Heart right ventricle (tissue), 16 donors: Measurements from ENCODE around the gene GATA1. TPM values are rescaled to one million over a fixed set of nuclear protein-coding genes. Genes with fewer than 3 reads are reported as not detected.
"Not testable (repeated sequence)": the region's sequence is repeated elsewhere in the genome, so short reads cannot be mapped to it uniquely, and the experiment has no call there.

Source experiments
- ATAC-seq, 8 donors: fragments of 200-7000 bp; cut with Tn5 transposase; one replicate each; pipeline ENCODE4 v1.9.1; 2020; ENCODE audit warnings: mild to moderate bottlenecking in 8 of 8, moderate library complexity in 8 of 8, moderate number of reproducible peaks in 1 of 8
- DNase-seq, 2 donors: peaks; one replicate each; pipeline ENCODE4 v3.0.0-alpha.2; 2020
- H3K27ac ChIP-seq, 10 donors: fragments of 200-600 bp; sonication (generic) in 2 of 10; one replicate each; pipeline versions ENCODE4 v1.5.0 to v1.8.0; 2020 to 2022; ENCODE audit warnings: mild to moderate bottlenecking in 3 of 10
- H3K27me3 ChIP-seq, 7 donors: fragments of 200-600 bp; one replicate each; pipeline ENCODE4 v1.8.0; 2021 to 2022; ENCODE audit warnings: mild to moderate bottlenecking in 2 of 7
- H3K36me3 ChIP-seq, 9 donors: fragments of 200-600 bp; sonication (generic) in 1 of 9; one replicate each; pipeline versions ENCODE4 v1.5.0 to v1.8.0; 2020 to 2022; ENCODE audit warnings: mild to moderate bottlenecking in 2 of 9
- H3K4me1 ChIP-seq, 9 donors: fragments of 200-600 bp; sonication (generic) in 1 of 9; one replicate each; pipeline versions ENCODE4 v1.5.0 to v1.8.0; 2020 to 2022; ENCODE audit warnings: mild to moderate bottlenecking in 4 of 9
- H3K4me3 ChIP-seq, 10 donors: fragments of 200-600 bp; sonication (generic) in 2 of 10; one replicate each; pipeline versions ENCODE4 v1.5.0 to v1.8.0; 2020 to 2022; ENCODE audit warnings: mild to moderate bottlenecking in 7 of 10, moderate library complexity in 2 of 10
- H3K9me3 ChIP-seq, 11 donors: fragments of 200-600 bp in 10 of 11; sonication (generic) in 2 of 11; one replicate each; pipeline versions ENCODE4 v1.5.0 to v1.8.0; 2013 to 2022; ENCODE audit warnings: mild to moderate bottlenecking in 2 of 11, control low read depth in 1 of 11, moderate library complexity in 1 of 11
- CTCF ChIP-seq, 9 donors: fragments of 200-600 bp; sonication (generic) in 2 of 9; IDR thresholded peaks; one replicate each; pipeline versions ENCODE4 v1.5.0 to v1.8.0; 2021 to 2022; ENCODE audit warnings: antibody characterized with exemption in 9 of 9, mild to moderate bottlenecking in 5 of 9, moderate library complexity in 1 of 9
- WGBS, 2 donors: extraction: QIAGEN DNeasy Blood & Tissue Kit; methylation state at CpG; one replicate each; pipeline ENCODE4 v1.1.7; 2013; ENCODE audit warnings: inconsistent platforms in 1 of 2; 5-methylcytosine and 5-hydroxymethylcytosine counted together
- intact Hi-C, 10 donors: fragments of 100-400 bp; cut with DNase I; formaldehyde crosslinking; loops; one replicate each; pipeline versions ENCODE4 v1.11.1 to v1.14.2; 2022
- polyA plus RNA-seq, 2 donors: library from polyadenylated mRNA; stranded (reverse); fragments of 200-250 nt; gene quantifications; one replicate each; pipeline ENCODE4 v1.2.3, GENCODE V29; 2013
- total RNA-seq, 10 donors: library from RNA; stranded (reverse); fragmentation: NEBNext Ultra II Directional in 3 of 10; extraction: Animal tissue kit (Norgen Biotek cat#: 25700) in 3 of 10; gene quantifications; one replicate each; pipeline versions ENCODE4 v1.2.1 to v1.2.4, GENCODE V29; 2021 to 2023
- donor health status: Arrhythmogenic right ventricular cardiomyopathy.
- donor health status: ischemic (EF 13 %, LVEDD 7.1; RV severe dilation, severe dysfunction).
- donor health status: healthy with polysubstance abuse.
- donor health status: DM: no; HTN: yes; CAD: no.
- donor health status: DM: no; HTN: no; CAD: no.
- donor health status: ischemic (EF 25% LVEDD 6.9; RV normal size, moderate dysfunction).
- donor health status: ischemic (EF 25% LVEDD 5.7; RV mildly dilated, moderate dysfunction).
- donor health status: healthy.
- donor health status: DM: yes; HTN: yes; CAD: no.
- donor health status: Ischemic cardiomyopathy.
- donor health status: ischemic (EF 35%, LVEDD 5.7; RV mildly dilated, moderate dysfunction).
- donor health status: nonischemic (EF 11% LVEDD 7.7; RV severe dilation, severe dysfunction).
- donor health status: DM: yes; HTN: yes; CAD: no.
- donor health status: PGD.
- donor health status: ischemic (EF 29% LVEDD 5.4; RV normal size, mild dysfunction).
- donor health status: nonischemic (EF 23%, LVEDD 6.1; RV moderate dilation, normal function).

Gene GATA1
- total and polyA plus RNA-seq, 12 donors = 0.07 to 0.25 (median 0.23) TPM; not detected in 9

- TF ChIP-seq CTCF (IDR thresholded peaks at IDR 0.05) = no peak
- Histone ChIP-seq H3K4me1 (no peaks in the 10 kb centered on the region), H3K27ac (no peak overlapping the region), H3K36me3 (peaks cover 0 to 72% (median 0%) of the 10 kb centered on the region in 9 donors), H3K9me3 (no peaks in the 10 kb centered on the region), H3K27me3 (no peaks in the 10 kb centered on the region), H3K4me3 (no peak overlapping the region)
- DNase-seq (no peak), ATAC-seq (peak in 1 of 8 donors; percentile 25)
- intact Hi-C loops = no loop called here
- 92 to 95% methylated on average over 15 to 18 of the region's 18 CpGs for WGBS, 2 donors
These were observed 29.8 kb downstream of the GATA1 start for GRCh38 chrX:48816014-48816810.

DNA sequence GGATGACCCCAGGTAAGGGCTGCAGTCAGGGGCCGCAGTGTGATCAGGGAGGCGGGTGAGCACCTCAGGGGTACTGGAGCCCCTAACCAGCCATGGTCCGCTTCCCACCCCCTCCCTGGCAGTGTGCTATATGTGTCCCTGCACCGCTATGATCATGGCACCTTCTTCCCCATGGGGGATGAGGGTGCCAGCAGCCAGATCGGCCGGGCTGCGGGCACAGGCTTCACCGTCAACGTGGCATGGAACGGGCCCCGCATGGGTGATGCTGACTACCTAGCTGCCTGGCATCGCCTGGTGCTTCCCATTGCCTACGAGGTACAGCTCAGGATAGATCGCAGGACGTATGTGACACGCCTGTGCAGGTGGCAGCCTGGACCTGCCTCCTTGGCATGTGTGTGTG lies 31.7 kb downstream of the GATA1 start:
- Histone ChIP-seq H3K36me3 (peaks cover 0 to 71% (median 0%) of the 10 kb centered on the region in 9 donors), H3K9me3 (no peaks in the 10 kb centered on the region), H3K4me1 (no peaks in the 10 kb centered on the region), H3K4me3 (no peak overlapping the region), H3K27me3 (no peaks in the 10 kb centered on the region), H3K27ac (no peak overlapping the region)
- TF ChIP-seq CTCF (IDR thresholded peaks at IDR 0.05) = no peak
- DNase-seq = no peak
- 93 to 98% methylated on average over 16 of the region's 16 CpGs for WGBS, 2 donors
- no peak for ATAC-seq
- intact Hi-C loops = no loop called here

DNA sequence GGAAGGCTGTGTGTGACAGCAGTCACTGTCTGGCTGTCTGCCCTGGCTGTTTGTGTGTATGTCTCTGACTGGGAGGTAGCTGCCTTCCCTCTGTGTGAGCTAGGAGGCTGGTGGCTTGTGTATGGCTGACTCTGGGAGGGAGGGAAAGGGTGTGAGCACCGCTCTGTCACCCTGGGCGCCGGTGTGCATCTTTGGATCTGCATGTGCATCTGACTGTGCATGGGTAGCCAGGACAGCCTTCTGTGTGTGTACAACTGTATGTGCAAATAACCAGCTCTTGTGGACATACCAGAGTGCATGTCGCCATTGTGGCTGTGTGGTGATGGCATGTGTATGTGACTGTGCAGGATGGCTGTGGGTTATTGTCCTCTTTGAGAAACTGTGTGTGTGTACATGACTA lies 32.5 kb downstream of the GATA1 start:
- Histone ChIP-seq H3K4me1 (no peaks in the 10 kb centered on the region), H3K27me3 (no peaks in the 10 kb centered on the region), H3K9me3 (no peaks in the 10 kb centered on the region), H3K36me3 (peaks cover 0 to 76% (median 0%) of the 10 kb centered on the region in 9 donors), H3K4me3 (no peak overlapping the region), H3K27ac (no peak overlapping the region)
- intact Hi-C loops = no loop called here
- ATAC-seq = no peak
- WGBS, 2 donors = 95 to 98% methylated on average over 4 of the region's 4 CpGs
- no peak for TF ChIP-seq CTCF (IDR thresholded peaks at IDR 0.05)
- DNase-seq = no peak

DNA sequence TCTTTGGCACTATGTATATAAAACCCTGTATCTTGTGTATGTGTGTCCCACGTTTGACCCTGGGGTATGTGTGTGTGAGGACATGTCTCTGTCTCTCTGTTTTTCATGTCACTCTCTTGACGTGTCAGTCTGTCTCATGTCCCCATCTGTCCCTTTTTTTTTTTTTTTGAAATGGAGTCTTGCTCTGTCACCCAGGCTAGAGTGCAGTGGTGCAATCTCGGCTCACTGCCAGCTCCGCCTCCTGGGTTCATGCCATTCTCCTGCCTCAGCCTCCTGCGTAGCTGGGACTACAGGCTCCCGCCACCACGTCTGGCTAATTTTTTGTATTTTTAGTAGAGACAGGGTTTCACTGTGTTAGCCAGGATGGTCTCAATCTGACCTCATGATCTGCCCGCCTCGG lies 33.0 kb downstream of the GATA1 start:
- H3K27ac ChIP-seq, DNase-seq, ATAC-seq, H3K4me1 ChIP-seq, intact Hi-C loops, H3K27me3 ChIP-seq, H3K4me3 ChIP-seq, H3K9me3 ChIP-seq: not testable (repeated sequence)
- WGBS, 2 donors = 87 to 88% methylated on average over 9 of the region's 9 CpGs
- peaks cover 0 to 78% (median 0%) of the 10 kb centered on the region in 9 donors for H3K36me3 ChIP-seq

GRCh38 chrX:48823053-48823452 lies 36.7 kb downstream of the GATA1 start:
- Histone ChIP-seq H3K9me3 (peaks cover 0 to 20% (median 0%) of the 10 kb centered on the region in 11 donors), H3K36me3 (peaks cover 0 to 56% (median 0%) of the 10 kb centered on the region in 9 donors), H3K4me3 (no peak overlapping the region), H3K27ac (no peak overlapping the region), H3K4me1 (no peaks in the 10 kb centered on the region), H3K27me3 (peaks cover 0 to 38% (median 0%) of the 10 kb centered on the region in 7 donors)
- intact Hi-C loops = no loop called here
- ATAC-seq (peak in 2 of 8 donors; percentile 21 to 43), DNase-seq (no peak)
- TF ChIP-seq CTCF (IDR thresholded peaks at IDR 0.05) = no peak
- WGBS, 2 donors = 76 to 84% methylated on average over 6 of the region's 6 CpGs
